Stimulated activated CD4-positive, alpha-beta T cell treated with anti-CD3 and anti-CD28 coated beads, Interleukin-2, amount 100 ng/mL, for 24 hours (primary cell): Measurements from ENCODE around the gene ZSCAN10.
"Not testable (repeated sequence)": the region's sequence is repeated elsewhere in the genome, so short reads cannot be mapped to it uniquely, and the experiment has no call there.

ENCODE experiments used
- DNase-seq, 2 donors: peaks; one replicate each; pipeline ENCODE4 v3.0.0-alpha.2; 2020

The ZSCAN10 gene

DNA sequence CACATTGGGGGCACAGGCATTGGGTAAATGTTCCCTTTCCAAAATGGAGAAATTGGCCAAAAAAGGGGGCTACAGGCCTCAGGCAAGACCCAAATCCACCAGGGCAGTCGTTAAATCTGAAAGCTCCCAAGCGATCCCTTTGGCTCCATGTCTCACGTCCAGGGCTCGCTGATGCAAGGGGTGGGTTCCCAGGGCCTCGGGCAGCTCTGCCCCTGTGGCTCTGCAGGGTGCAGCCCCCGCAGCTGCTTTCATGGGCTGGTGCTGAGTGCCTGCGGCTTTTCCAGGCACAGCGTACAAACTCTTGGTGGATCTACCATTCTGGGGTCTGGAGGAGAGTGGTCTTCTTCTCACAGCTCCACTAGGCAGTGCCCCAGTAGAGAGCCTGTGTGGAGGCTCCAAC, 15.7 kb downstream of the ZSCAN10 start:
- DNase-seq: not testable (repeated sequence)

DNA sequence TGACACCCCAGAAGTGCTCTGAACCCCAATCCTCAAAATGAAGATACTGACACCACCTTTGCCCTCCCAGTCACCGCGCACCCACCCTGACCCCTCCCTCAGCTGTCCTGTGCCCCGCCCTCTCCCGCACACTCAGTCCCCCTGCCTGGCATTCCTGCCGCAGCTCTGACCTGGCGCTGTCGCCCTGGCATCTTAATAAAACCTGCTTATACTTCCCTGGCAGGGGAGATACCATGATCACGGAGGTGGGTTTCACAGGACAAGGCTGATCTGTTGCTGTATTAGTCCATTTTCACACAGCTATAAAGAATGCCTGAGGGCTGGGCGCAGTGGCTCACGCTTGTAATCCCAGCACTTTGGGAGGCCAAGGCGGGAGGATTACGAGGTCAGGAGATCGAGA, 17.1 kb downstream of the ZSCAN10 start:
- DNase-seq: not testable (repeated sequence)

- DNase-seq: no peak
Measured at GRCh38 chr16:3080024-3080423, 19.1 kb downstream of the ZSCAN10 start.

DNA sequence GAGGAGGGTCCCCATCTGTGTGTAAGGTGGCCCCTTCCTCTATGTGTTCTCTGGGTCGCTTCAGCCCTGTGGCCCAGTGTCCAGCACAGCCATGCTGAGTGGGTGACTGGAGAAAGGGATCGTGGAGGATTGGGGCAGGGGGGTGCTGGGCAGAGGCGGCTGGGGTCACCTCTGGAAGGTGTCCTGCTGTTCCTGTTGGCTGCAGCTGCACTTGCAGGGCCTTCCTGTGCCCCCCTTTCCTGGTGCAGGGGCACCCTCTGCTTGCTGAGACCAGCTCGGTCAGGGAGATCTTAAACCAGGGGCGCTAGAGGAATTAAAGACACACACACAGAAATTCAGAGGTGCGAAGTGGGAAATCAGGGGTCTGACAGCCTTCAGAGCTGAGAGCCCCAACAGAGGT, 22.5 kb downstream of the ZSCAN10 start:
- DNase-seq: no peak

- not testable (repeated sequence) for DNase-seq
Measured at GRCh38 chr16:3075946-3076345, 23.1 kb downstream of the ZSCAN10 start.

GRCh38 chr16:3075523-3075915, 23.6 kb downstream of the ZSCAN10 start:
- no peak for DNase-seq

DNA sequence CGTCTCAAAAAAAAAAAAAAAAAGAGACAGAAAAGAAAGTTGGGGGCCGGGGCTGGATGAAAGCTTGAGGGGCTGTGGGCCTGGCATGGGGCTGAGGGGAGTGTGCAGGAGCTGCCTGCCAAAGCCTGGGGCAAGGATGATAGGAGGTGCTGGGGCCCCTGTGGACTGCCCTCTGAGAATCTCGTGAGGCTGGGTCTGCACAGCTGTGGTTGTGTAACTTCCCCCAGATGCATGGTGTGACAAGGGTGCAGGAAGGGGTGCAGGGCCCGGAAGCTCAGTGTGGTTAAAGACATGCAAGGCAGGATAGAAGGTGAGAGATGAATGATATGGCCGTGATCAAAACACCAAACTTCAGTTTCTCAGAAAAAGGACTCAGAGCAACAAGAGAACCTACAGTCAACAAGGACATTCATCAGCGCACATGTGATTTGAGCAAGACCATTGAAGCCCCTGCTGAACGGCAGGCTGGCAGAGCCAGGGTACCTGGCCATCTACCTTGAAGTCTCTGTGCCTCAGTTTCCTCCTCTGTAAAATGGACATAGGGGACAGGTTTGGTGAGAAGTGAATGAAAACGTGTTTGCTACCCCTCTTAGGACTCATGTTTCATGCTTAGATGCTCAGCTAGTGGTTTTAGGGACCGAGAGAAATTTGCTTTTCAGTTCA, 24.1 kb downstream of the ZSCAN10 start:
- peak; percentile 73 to 75 for DNase-seq

GRCh38 chr16:3073448-3073847, 25.6 kb downstream of the ZSCAN10 start:
- DNase-seq: no peak

GRCh38 chr16:3072576-3073263, 26.4 kb downstream of the ZSCAN10 start:
- not testable (repeated sequence) for DNase-seq

DNA sequence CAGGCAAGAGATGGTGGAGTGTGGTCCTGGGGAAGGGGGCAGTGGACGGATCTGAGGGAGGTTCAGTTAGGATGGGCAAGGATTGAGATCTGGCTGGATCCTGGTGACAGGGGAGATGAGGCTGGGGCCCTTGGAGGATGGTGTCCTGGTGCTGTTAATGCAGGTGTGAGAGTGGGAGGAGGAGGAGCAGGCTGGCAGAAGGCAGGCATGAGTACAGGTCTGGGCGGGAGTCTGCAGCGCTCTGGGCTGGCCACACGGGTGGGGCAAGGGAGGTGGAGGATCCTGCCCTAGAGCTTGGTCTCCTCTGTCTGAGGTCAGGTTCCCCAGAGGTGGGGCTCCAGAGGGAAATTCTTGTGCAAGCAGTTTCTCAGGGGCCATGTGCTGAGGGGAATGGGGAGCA, 26.9 kb downstream of the ZSCAN10 start:
- DNase-seq: not testable (repeated sequence)

GRCh38 chr16:3071655-3072054, 27.4 kb downstream of the ZSCAN10 start:
- DNase-seq: no peak

- DNase-seq: no peak
Measured at GRCh38 chr16:3070608-3071111, 28.4 kb downstream of the ZSCAN10 start.

GRCh38 chr16:3069146-3069545, 29.9 kb downstream of the ZSCAN10 start:
- DNase-seq: not testable (repeated sequence)

DNA sequence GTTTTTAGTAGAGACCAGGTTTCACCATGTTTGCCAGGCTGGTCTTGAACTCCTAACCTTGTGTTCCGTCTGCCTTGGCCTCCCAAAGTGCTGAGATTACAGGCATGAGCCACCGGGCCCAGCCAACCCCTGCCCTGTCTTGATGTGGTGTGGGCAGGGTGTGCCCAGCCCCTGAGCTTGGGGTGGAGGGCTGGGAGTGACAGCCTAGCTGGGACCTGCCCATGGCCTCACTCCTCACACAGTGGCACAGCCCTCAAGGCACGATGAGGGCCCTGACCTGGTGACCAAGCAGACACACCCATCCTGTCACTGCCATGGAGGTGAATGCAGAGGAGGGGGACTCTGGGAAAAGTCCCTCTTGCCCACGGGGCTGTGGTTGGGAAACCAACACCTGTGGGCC, 30.6 kb downstream of the ZSCAN10 start:
- DNase-seq: no peak

GRCh38 chr16:3066440-3066748, 32.7 kb downstream of the ZSCAN10 start:
- DNase-seq: no peak

DNA sequence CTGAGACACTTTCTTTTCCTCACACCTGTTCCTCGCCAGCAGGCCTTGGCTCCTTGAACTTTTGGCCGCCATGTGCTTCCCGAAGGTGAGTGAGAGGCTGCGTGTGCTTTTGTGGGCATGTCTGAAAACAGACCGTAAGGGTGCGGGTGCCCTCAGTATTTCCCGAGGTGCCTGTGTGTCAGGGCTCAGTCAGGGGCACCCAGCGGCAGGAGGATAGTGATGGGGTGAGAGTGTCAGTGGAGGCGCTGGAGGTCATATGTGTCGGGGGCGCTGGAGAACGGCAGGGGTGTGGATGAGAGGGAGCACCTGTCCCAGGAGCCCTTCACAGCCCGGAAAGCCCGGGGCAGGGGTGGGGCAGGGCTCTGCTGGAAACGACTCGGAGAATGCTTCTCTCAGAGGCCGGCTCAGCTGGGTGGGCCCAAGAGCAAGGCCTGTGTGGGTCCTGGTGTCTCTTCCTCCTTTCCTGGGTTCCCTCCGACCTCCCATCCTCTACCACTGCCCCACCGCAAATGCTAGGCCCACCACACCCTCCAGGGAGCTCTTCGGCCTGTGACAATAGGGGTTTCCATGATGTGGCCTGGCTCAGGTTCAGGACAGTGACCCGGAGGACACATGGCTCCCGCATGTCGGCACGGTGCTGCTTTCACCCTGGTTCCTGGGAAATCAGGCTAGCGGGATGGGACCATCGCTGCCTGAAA, 33.2 kb downstream of the ZSCAN10 start:
- peak in 1 of 2 donors; percentile 42 for DNase-seq

- DNase-seq: peak; percentile 77 to 81
Measured at GRCh38 chr16:3065069-3065741, 33.9 kb downstream of the ZSCAN10 start, which contains the start of gene IL32. Gene IL32, plus strand, starts transcription at chr16:3065640. Its CDS starts 172 bp downstream, at chr16:3065812.

GRCh38 chr16:3063625-3064386, 35.3 kb downstream of the ZSCAN10 start:
- no peak for DNase-seq

- DNase-seq: no peak
Measured at GRCh38 chr16:3062553-3062952, 36.5 kb downstream of the ZSCAN10 start.

DNA sequence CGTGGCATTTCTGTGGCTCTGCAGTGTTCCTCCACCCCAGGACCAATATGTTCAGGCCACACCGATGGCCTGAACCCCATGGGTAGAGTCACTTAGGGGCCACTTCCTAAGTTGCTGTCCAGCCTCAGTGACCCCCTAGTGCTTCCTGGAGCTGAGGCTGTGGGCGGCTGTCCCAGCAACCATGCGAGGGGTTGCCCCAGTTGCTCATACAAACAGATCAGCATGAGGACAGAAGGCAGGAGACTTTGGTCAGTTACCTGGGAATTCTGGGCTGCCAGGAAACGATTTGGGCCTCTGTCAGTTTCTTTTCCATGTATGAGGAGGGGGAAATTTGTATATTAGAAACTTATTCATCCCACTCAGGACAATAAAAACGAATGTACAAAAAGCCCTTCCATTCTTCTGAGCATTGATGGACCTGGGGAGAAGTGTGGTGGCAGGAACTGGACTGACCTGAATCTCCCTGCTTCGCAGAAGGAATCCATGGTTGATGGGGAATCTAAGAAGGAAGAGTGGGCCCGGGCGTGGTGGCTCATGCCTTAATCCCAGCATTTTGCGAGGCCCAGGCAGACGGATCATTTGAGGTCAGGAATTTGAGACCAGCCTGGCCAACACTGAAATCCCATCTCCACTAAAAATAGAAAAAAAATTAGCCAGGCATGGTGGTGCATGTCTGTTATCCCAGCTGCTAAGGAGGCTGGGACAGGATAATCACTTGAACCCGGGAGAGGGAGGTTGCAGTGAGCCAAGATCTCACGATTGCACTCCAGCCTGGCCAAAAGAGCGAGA, 38.6 kb downstream of the ZSCAN10 start:
- DNase-seq: no peak

DNA sequence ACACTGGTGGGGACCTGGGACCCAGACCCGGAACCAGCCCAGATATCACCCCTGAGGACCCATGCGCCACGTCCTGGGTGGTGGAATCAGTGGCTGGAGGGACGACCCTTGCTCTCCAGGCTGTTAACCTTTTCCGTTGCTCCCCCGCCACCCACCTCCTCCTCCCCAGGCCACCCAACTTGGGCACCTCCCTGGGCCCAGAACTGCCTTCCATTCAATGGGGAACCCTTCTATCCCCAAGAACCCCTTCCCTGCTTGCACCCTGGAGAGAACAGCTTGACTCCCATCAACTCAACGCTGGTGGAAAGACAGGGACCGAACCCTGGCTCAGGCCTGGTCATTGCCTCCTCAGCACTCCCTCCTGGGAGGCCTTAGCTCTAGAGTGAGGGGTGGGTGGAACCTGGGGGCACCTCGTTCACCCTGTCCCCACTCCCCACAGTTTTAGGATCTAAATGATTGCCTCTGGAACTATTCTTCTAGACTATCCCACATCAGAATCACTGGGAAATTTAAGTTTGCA, 39.3 kb downstream of the ZSCAN10 start:
- DNase-seq: no peak
